ENCODE data around the gene FTO.

DNA sequence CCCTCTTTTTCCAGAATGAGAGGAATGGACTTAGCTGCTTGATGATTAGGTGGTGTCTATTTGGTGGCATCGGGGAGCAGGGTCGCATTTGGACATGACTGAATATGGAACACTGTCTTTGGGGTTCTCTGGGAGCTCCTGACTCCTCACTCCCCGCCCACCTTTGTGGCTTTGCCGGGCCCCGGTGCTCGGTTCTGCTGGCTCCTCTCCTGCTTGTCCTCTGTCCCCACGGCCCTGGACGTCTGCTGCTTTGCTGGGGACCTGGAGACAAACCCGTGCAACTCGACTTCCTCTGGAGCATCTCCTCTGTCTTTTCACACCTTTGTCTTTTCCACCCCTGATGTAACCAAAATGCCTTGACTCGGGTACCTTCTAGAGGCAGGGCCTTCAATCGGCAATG lies 446.9 kb downstream of the FTO start:
- TF ChIP-seq POLR2A (IDR thresholded peaks at IDR 0.05; ENCODE audit: low read length) (no peak), JUN (IDR thresholded peaks at IDR 0.05) (no peak), CEBPB (IDR thresholded peaks at IDR 0.05) (no peak), JUNB (IDR thresholded peaks at IDR 0.05) (no peak), CHD4 (IDR thresholded peaks at IDR 0.05; ENCODE audit: borderline replicate concordance) (no peak), TFCP2L1 (CRISPR knock-in tag; IDR thresholded peaks at IDR 0.05) (no peak)
- TF ChIP-seq, protein P1, sequence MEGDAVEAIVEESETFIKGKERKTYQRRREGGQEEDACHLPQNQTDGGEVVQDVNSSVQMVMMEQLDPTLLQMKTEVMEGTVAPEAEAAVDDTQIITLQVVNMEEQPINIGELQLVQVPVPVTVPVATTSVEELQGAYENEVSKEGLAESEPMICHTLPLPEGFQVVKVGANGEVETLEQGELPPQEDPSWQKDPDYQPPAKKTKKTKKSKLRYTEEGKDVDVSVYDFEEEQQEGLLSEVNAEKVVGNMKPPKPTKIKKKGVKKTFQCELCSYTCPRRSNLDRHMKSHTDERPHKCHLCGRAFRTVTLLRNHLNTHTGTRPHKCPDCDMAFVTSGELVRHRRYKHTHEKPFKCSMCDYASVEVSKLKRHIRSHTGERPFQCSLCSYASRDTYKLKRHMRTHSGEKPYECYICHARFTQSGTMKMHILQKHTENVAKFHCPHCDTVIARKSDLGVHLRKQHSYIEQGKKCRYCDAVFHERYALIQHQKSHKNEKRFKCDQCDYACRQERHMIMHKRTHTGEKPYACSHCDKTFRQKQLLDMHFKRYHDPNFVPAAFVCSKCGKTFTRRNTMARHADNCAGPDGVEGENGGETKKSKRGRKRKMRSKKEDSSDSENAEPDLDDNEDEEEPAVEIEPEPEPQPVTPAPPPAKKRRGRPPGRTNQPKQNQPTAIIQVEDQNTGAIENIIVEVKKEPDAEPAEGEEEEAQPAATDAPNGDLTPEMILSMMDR (IDR thresholded peaks at IDR 0.05), result no peak
- TF ChIP-seq, protein P2, sequence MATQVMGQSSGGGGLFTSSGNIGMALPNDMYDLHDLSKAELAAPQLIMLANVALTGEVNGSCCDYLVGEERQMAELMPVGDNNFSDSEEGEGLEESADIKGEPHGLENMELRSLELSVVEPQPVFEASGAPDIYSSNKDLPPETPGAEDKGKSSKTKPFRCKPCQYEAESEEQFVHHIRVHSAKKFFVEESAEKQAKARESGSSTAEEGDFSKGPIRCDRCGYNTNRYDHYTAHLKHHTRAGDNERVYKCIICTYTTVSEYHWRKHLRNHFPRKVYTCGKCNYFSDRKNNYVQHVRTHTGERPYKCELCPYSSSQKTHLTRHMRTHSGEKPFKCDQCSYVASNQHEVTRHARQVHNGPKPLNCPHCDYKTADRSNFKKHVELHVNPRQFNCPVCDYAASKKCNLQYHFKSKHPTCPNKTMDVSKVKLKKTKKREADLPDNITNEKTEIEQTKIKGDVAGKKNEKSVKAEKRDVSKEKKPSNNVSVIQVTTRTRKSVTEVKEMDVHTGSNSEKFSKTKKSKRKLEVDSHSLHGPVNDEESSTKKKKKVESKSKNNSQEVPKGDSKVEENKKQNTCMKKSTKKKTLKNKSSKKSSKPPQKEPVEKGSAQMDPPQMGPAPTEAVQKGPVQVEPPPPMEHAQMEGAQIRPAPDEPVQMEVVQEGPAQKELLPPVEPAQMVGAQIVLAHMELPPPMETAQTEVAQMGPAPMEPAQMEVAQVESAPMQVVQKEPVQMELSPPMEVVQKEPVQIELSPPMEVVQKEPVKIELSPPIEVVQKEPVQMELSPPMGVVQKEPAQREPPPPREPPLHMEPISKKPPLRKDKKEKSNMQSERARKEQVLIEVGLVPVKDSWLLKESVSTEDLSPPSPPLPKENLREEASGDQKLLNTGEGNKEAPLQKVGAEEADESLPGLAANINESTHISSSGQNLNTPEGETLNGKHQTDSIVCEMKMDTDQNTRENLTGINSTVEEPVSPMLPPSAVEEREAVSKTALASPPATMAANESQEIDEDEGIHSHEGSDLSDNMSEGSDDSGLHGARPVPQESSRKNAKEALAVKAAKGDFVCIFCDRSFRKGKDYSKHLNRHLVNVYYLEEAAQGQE (IDR thresholded peaks at IDR 0.05), result no peak

All from A549 (cell line).